HCT116 (cell line): ENCODE results near the gene ZC3H12D. TPM values are rescaled to one million over a fixed set of nuclear protein-coding genes. Genes with fewer than 3 reads are reported as not detected.

Source experiments
- ATAC-seq: fragments of 200-7000 bp; cut with Tn5 transposase; 2 replicates; pipeline ENCODE4 v1.9.1; 2020; ENCODE audit warnings: mild to moderate bottlenecking, moderate library complexity
- BruUV-seq: library from RNA; stranded (reverse); fragments of 400-500 nt; replicated peaks from 2 replicates; lab custom pipeline; 2021; lab: Mats Ljungman, UMichigan
- CTCF ChIA-PET: fragments of 300-600 bp; sonication (Branson Sonifier 250); formaldehyde crosslinking; loops from one replicate; lab custom pipeline; 2021; ENCODE audit warnings: antibody characterized with exemption; lab: Charles Lee
- POLR2A ChIA-PET: fragments of 300-600, 350-600 bp; sonication (Branson Sonifier 250); formaldehyde crosslinking; loops from one replicate; lab custom pipeline; 2021; ENCODE audit warnings: antibody characterized with exemption; lab: Charles Lee
- RAD21 ChIA-PET, 2 experiments: fragments of 300-600 bp; sonication (Branson Sonifier 250); formaldehyde crosslinking; loops; one replicate each; lab custom pipeline; 2023; ENCODE audit warnings: low total read pairs in 2 of 2; ENCODE audit not compliant: uncharacterized antibody in 2 of 2, unreplicated experiment in 2 of 2, low non-redundant PET in 1 of 2; lab: Charles Lee
- DNase-seq: peaks from one replicate; pipeline ENCODE4 v3.0.0-alpha.2; 2010; ENCODE audit warnings: low read depth, low spot score
- H2AFZ ChIP-seq: fragments of 200-600 bp; shearing (Covaris generic), sonication (generic); 2 replicates; pipeline ENCODE4 v1.6.1; 2017; ENCODE audit warnings: low read depth, mixed run types, mixed read lengths, antibody characterized with exemption, low read length; ENCODE audit not compliant: poor library complexity, severe bottlenecking
- H3K27ac ChIP-seq: 2 replicates; pipeline ENCODE4 v1.5.1; 2012; ENCODE audit warnings: low read depth, low read length
- H3K27me3 ChIP-seq: fragments of 200-600 bp; sonication (generic); 2 replicates; pipeline ENCODE4 v1.6.1; 2016; ENCODE audit warnings: mixed run types, low read length, mixed read lengths; ENCODE audit not compliant: insufficient read depth
- H3K36me3 ChIP-seq, 2 experiments: fragments of 200-500 bp in 1 of 2; fragments of 200-600 bp in 1 of 2; sonication (Bioruptor generic) in 1 of 2; sonication (generic) in 1 of 2; 2 replicates each; pipeline versions ENCODE4 v1.5.1 to v1.6.1; 2014 to 2016; ENCODE audit warnings: low read length in 2 of 2, inconsistent platforms in 1 of 2, mixed read lengths in 1 of 2, mixed run types in 1 of 2; ENCODE audit not compliant: insufficient read depth in 2 of 2, control insufficient read depth in 1 of 2
- H3K4me1 ChIP-seq, 2 experiments: fragments of 200-600 bp in 1 of 2; sonication (generic) in 1 of 2; 2 replicates each; pipeline versions ENCODE4 v1.5.1 to v1.6.1; 2012 to 2017; ENCODE audit warnings: low read length in 2 of 2, inconsistent platforms in 1 of 2, mild to moderate bottlenecking in 1 of 2, mixed read lengths in 1 of 2, mixed run types in 1 of 2, moderate library complexity in 1 of 2; ENCODE audit not compliant: insufficient read depth in 2 of 2, control insufficient read depth in 1 of 2
- H3K4me2 ChIP-seq: fragments of 200-600 bp; sonication (generic); 2 replicates; pipeline ENCODE4 v1.6.1; 2017; ENCODE audit warnings: mixed run types, low read length, mixed read lengths
- H3K4me3 ChIP-seq, 2 experiments: fragments of 200-600 bp in 1 of 2; sonication (generic) in 1 of 2; replicated peaks in 1 of 2; 2 replicates each; pipeline ENCODE4 v1.5.1; 2011 to 2016; ENCODE audit warnings: low read length in 2 of 2, control low read depth in 1 of 2, low read depth in 1 of 2, mild to moderate bottlenecking in 1 of 2, mixed read lengths in 1 of 2, mixed run types in 1 of 2
- H3K79me2 ChIP-seq: fragments of 200-600 bp; sonication (generic); 2 replicates; pipeline ENCODE4 v1.6.1; 2017; ENCODE audit warnings: mild to moderate bottlenecking, mixed run types, low read length, moderate library complexity, mixed read lengths; ENCODE audit not compliant: insufficient read depth
- H3K9ac ChIP-seq: fragments of 200-600 bp; sonication (generic); 2 replicates; pipeline ENCODE4 v1.6.1; 2016; ENCODE audit warnings: low read length, mixed read lengths
- H3K9me2 ChIP-seq: fragments of 200-600 bp; sonication (generic), shearing (Covaris generic); 2 replicates; pipeline ENCODE4 v1.6.1; 2017; ENCODE audit warnings: mixed run types, mild to moderate bottlenecking, moderate library complexity; ENCODE audit not compliant: insufficient read depth
- H3K9me3 ChIP-seq, 2 experiments: fragments of 200-500 bp in 1 of 2; fragments of 200-600 bp in 1 of 2; sonication (Bioruptor generic) in 1 of 2; sonication (generic) in 1 of 2; 2 replicates each; pipeline ENCODE4 v1.6.1; 2014 to 2017; ENCODE audit warnings: low read length in 2 of 2, mixed read lengths in 2 of 2, inconsistent platforms in 1 of 2, low read depth in 1 of 2, mild to moderate bottlenecking in 1 of 2, mixed run types in 1 of 2, moderate library complexity in 1 of 2; ENCODE audit not compliant: control insufficient read depth in 1 of 2, insufficient read depth in 1 of 2
- H4K20me1 ChIP-seq: fragments of 200-600 bp; sonication (generic), shearing (Covaris generic); 2 replicates; pipeline ENCODE4 v1.6.1; 2017; ENCODE audit warnings: mixed run types, mild to moderate bottlenecking, moderate library complexity; ENCODE audit not compliant: insufficient read depth
- CBX3 ChIP-seq: IDR thresholded peaks from 2 replicates; pipeline ENCODE4 v1.6.1; 2012; ENCODE audit warnings: low read depth
- EZH2phosphoT487 ChIP-seq: fragments of 200-600 bp; IDR thresholded peaks from 2 replicates; pipeline ENCODE4 v1.6.1; 2018; ENCODE audit warnings: antibody characterized with exemption, borderline replicate concordance
- POLR2A ChIP-seq: IDR thresholded peaks from 2 replicates; pipeline ENCODE4 v1.7.0; 2011; ENCODE audit warnings: borderline replicate concordance; ENCODE audit not compliant: insufficient read depth, insufficient read length; ENCODE audit errors: extremely low read depth
- POLR2AphosphoS5 ChIP-seq: IDR thresholded peaks from 2 replicates; pipeline ENCODE4 v1.6.1; 2011; ENCODE audit warnings: mild to moderate bottlenecking, low read depth, low read length, moderate library complexity
- RAD21 ChIP-seq: IDR thresholded peaks from 2 replicates; pipeline ENCODE4 v1.6.1; 2012; ENCODE audit warnings: low read depth, mild to moderate bottlenecking
- SP1 ChIP-seq: IDR thresholded peaks from 2 replicates; pipeline ENCODE4 v1.6.1; 2012; ENCODE audit warnings: low read depth
- SRF ChIP-seq: IDR thresholded peaks from 2 replicates; pipeline ENCODE4 v1.6.1; 2012; ENCODE audit warnings: low read depth
- ZNF274 ChIP-seq: fragments of 200-500 bp; sonication (Bioruptor generic); IDR thresholded peaks from 2 replicates; pipeline ENCODE4 v1.6.1; 2014; ENCODE audit warnings: mild to moderate bottlenecking, low read depth, low read length, inconsistent platforms
- intact Hi-C: fragments of 100-400 bp; cut with micrococcal nuclease; formaldehyde crosslinking; loops from 2 replicates; pipeline ENCODE4 v1.10.0; 2022
- total RNA-seq: library from RNA; stranded (reverse); gene quantifications from one replicate; pipeline ENCODE4 v1.2.1, GENCODE V29; 2021; ENCODE audit not compliant: unreplicated experiment
- TF ChIP-seq, protein P1 (sequence below), 3 experiments: fragments of 200-600 bp in 1 of 3; sonication (generic) in 1 of 3; IDR thresholded peaks in 2 of 3; conservative IDR thresholded peaks in 1 of 3; 2 replicates each; pipeline ENCODE4 v1.5.1; 2012 to 2017; ENCODE audit warnings: low read depth in 2 of 3, low read length in 2 of 3, antibody characterized with exemption in 1 of 3, borderline replicate concordance in 1 of 3, control low read depth in 1 of 3, mild to moderate bottlenecking in 1 of 3, mixed read lengths in 1 of 3, mixed run types in 1 of 3, moderate library complexity in 1 of 3; ENCODE audit not compliant: insufficient read depth in 1 of 3
- TF ChIP-seq, protein P2 (sequence below): IDR thresholded peaks from 2 replicates; pipeline ENCODE4 v1.6.1; 2011; ENCODE audit warnings: mild to moderate bottlenecking, low read length, moderate library complexity; ENCODE audit not compliant: insufficient replicate concordance; ENCODE audit errors: extremely low read depth

ZC3H12D gene
- total RNA-seq, 1 experiment from 2014 or later, result 0.30 TPM

DNA sequence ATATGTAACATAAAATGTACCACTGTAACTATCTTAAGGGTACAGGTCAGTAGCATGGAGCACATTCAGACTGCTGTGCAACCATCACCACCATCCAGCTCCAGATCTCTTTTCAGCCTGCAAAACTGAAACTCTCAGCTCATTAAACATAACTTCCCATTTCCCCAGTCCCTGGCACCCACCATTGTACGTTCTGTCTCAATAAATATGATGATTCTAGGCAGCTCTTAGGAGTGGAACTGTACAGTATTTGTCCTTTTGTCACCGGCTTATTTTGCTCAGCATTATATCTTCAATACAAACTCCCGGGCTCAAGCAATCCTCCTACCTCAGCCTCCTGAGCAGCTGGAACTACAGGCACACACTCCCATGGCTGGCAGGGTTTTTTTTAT, 1.5 kb downstream of the ZC3H12D start:
- intact Hi-C loops, result no loop called here
- POLR2A ChIA-PET, result no interaction called here
- Histone ChIP-seq H3K4me2 (no peak overlapping the region), H3K4me3 (no peak overlapping the region)
- TF ChIP-seq SP1 (no peak), POLR2A (no peak), CBX3 (no peak), SRF (no peak), EZH2phosphoT487 (no peak), POLR2AphosphoS5 (no peak), RAD21 (no peak), ZNF274 (no peak)
- TF ChIP-seq, protein P1, sequence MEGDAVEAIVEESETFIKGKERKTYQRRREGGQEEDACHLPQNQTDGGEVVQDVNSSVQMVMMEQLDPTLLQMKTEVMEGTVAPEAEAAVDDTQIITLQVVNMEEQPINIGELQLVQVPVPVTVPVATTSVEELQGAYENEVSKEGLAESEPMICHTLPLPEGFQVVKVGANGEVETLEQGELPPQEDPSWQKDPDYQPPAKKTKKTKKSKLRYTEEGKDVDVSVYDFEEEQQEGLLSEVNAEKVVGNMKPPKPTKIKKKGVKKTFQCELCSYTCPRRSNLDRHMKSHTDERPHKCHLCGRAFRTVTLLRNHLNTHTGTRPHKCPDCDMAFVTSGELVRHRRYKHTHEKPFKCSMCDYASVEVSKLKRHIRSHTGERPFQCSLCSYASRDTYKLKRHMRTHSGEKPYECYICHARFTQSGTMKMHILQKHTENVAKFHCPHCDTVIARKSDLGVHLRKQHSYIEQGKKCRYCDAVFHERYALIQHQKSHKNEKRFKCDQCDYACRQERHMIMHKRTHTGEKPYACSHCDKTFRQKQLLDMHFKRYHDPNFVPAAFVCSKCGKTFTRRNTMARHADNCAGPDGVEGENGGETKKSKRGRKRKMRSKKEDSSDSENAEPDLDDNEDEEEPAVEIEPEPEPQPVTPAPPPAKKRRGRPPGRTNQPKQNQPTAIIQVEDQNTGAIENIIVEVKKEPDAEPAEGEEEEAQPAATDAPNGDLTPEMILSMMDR (IDR thresholded peaks at IDR 0.05 in 2 of 3, conservative IDR thresholded peaks at IDR 0.05 in 1 of 3; ENCODE audit: borderline replicate concordance in 1 of 3, insufficient read depth in 1 of 3, low read depth in 2 of 3, low read length in 2 of 3), result no peak
- TF ChIP-seq, protein P2, sequence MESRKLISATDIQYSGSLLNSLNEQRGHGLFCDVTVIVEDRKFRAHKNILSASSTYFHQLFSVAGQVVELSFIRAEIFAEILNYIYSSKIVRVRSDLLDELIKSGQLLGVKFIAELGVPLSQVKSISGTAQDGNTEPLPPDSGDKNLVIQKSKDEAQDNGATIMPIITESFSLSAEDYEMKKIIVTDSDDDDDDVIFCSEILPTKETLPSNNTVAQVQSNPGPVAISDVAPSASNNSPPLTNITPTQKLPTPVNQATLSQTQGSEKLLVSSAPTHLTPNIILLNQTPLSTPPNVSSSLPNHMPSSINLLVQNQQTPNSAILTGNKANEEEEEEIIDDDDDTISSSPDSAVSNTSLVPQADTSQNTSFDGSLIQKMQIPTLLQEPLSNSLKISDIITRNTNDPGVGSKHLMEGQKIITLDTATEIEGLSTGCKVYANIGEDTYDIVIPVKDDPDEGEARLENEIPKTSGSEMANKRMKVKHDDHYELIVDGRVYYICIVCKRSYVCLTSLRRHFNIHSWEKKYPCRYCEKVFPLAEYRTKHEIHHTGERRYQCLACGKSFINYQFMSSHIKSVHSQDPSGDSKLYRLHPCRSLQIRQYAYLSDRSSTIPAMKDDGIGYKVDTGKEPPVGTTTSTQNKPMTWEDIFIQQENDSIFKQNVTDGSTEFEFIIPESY, result no peak
- TF ChIP-seq, all 23 proteins: peak for 0
- DNase-seq (no peak), ATAC-seq (no peak)
- CTCF ChIA-PET, result interaction anchor here (1.2 kb wide), 1 partner anchor 455 kb away, joined by 3 read pairs; no protein-coding TSS in a partner anchor
- no peaks in the 10 kb centered on the region for H3K27me3 ChIP-seq
- H3K9me2 ChIP-seq, result no peaks in the 10 kb centered on the region
- RAD21 ChIA-PET, result no interaction called here
- no TSS peak for BruUV-seq
- no peak overlapping the region for H3K9ac ChIP-seq
- H2AFZ ChIP-seq, result no peak overlapping the region
- H3K4me1 ChIP-seq, result peaks cover 13 to 24% of the 10 kb centered on the region in 2 experiments; a peak in 3 of 4 replicates
- no peaks in the 10 kb centered on the region for H4K20me1 ChIP-seq
- H3K27ac ChIP-seq, result no peak overlapping the region
- no peaks in the 10 kb centered on the region for H3K9me3 ChIP-seq
- no peaks in the 10 kb centered on the region for H3K79me2 ChIP-seq
- no peaks in the 10 kb centered on the region for H3K36me3 ChIP-seq
